Measurements from ENCODE around the gene ANKRD11. TPM values are rescaled to one million over a fixed set of nuclear protein-coding genes. Genes with fewer than 3 reads are reported as not detected.

The ANKRD11 gene
- total and polyA plus RNA-seq, 7 experiments from 2014 or later: 8.7 to 254 (median 239) TPM

- ATAC-seq: no peak
- ChIA-PET CTCF (interaction anchor here (0.5 to 0.6 kb wide), 2 partner anchors 44 to 482 kb away, joined by 3 read pairs; no protein-coding TSS in a partner anchor), POLR2A (interaction anchor here (0.6 to 0.9 kb wide), 2 partner anchors 34 to 170 kb away, joined by 3 read pairs; partner anchors contain the start of gene ANKRD11)
These were observed 170.2 kb downstream of the ANKRD11 start for GRCh38 chr16:89319886-89320781.

GRCh38 chr16:89319631-89319885 lies 170.8 kb downstream of the ANKRD11 start:
- intact Hi-C loops (cut with micrococcal nuclease): loop anchor here in 1 of 2 donors (5.0 kb wide), 3 partner anchors 43 to 553 kb away; partner anchors contain the start of genes RPL13 and TCF25
- Histone ChIP-seq H3K4me1 (ENCODE audit: control insufficient read depth in 2 of 2, insufficient read depth in 2 of 2, low read length in 2 of 2) (peaks cover 86 to 94% of the 10 kb centered on the region in 2 donors), H3K36me3 (ENCODE audit: control insufficient read depth in 2 of 3, insufficient read depth in 3 of 3, low read length in 3 of 3) (peaks cover 0 to 11% (median 0%) of the 10 kb centered on the region in 3 experiments), H3K27ac (ENCODE audit: low read depth, low read length) (no peak overlapping the region), H3K9me3 (ENCODE audit: control insufficient read depth in 2 of 3, low read length in 3 of 3) (no peaks in the 10 kb centered on the region), H3K27me3 (ENCODE audit: control insufficient read depth in 2 of 2, insufficient read depth in 2 of 2, low read length in 2 of 2) (no peaks in the 10 kb centered on the region), H3K4me3 (ENCODE audit: low read length) (no peak overlapping the region)
- ChIA-PET POLR2A (interaction anchor here (0.6 kb wide), 1 partner anchor 34 kb away, joined by 3 read pairs; no protein-coding TSS in a partner anchor), CTCF (interaction anchor here (0.6 kb wide), 1 partner anchor 482 kb away, joined by 3 read pairs; no protein-coding TSS in a partner anchor)
- ATAC-seq (no peak), DNase-seq (no peak)
- Mint-ChIP-seq H3K27me3 (no peaks in the 10 kb centered on the region), H3K27ac (peak overlapping the region in 5 of 9 donors; percentile 17 to 82 (median 50)), H3K36me3 (peaks cover 0 to 20% (median 0%) of the 10 kb centered on the region in 5 donors), H3K4me3 (peak overlapping the region in 8 of 10 donors; percentile 25 to 91 (median 43)), H3K9me3 (no peaks in the 10 kb centered on the region), H3K4me1 (peaks cover 80 to 97% (median 93%) of the 10 kb centered on the region in 7 donors)

More at GRCh38 chr16:89319886-89320781, 170.2 kb downstream of the ANKRD11 start:
- Histone ChIP-seq H3K27ac (ENCODE audit: low read depth, low read length) (no peak overlapping the region), H3K9me3 (ENCODE audit: control insufficient read depth in 2 of 3, low read length in 3 of 3) (no peaks in the 10 kb centered on the region), H3K4me1 (ENCODE audit: control insufficient read depth in 2 of 2, insufficient read depth in 2 of 2, low read length in 2 of 2) (peaks cover 81 to 94% of the 10 kb centered on the region in 2 donors), H3K36me3 (ENCODE audit: control insufficient read depth in 2 of 3, insufficient read depth in 3 of 3, low read length in 3 of 3) (peaks cover 0 to 11% (median 0%) of the 10 kb centered on the region in 3 experiments), H3K4me3 (ENCODE audit: low read length) (no peak overlapping the region), H3K27me3 (ENCODE audit: control insufficient read depth in 2 of 2, insufficient read depth in 2 of 2, low read length in 2 of 2) (no peaks in the 10 kb centered on the region)
- Mint-ChIP-seq H3K9me3 (no peaks in the 10 kb centered on the region), H3K36me3 (peaks cover 0 to 19% (median 0%) of the 10 kb centered on the region in 5 donors), H3K4me3 (peak overlapping the region in 9 of 10 donors; percentile 36 to 78 (median 48)), H3K27me3 (no peaks in the 10 kb centered on the region), H3K4me1 (peaks cover 80 to 97% (median 93%) of the 10 kb centered on the region in 7 donors), H3K27ac (peak overlapping the region in 7 of 9 donors; percentile 21 to 82 (median 54))
- intact Hi-C loops (cut with micrococcal nuclease): loop anchor here in 1 of 2 donors (5.0 kb wide), 3 partner anchors 42 to 552 kb away; partner anchors contain the start of genes RPL13 and TCF25
- DNase-seq: peak in 1 of 9 donors; percentile 59

GRCh38 chr16:89318871-89319630 lies 171.3 kb downstream of the ANKRD11 start:
- Histone ChIP-seq H3K27me3 (ENCODE audit: control insufficient read depth in 2 of 2, insufficient read depth in 2 of 2, low read length in 2 of 2) (no peaks in the 10 kb centered on the region), H3K4me1 (ENCODE audit: control insufficient read depth in 2 of 2, insufficient read depth in 2 of 2, low read length in 2 of 2) (peaks cover 87 to 94% of the 10 kb centered on the region in 2 donors), H3K4me3 (ENCODE audit: low read length) (no peak overlapping the region), H3K36me3 (ENCODE audit: control insufficient read depth in 2 of 3, insufficient read depth in 3 of 3, low read length in 3 of 3) (peaks cover 0 to 8% (median 0%) of the 10 kb centered on the region in 3 experiments), H3K9me3 (ENCODE audit: control insufficient read depth in 2 of 3, low read length in 3 of 3) (no peaks in the 10 kb centered on the region), H3K27ac (ENCODE audit: low read depth, low read length) (no peak overlapping the region)
- Mint-ChIP-seq H3K36me3 (peaks cover 0 to 25% (median 0%) of the 10 kb centered on the region in 5 donors), H3K4me3 (peak overlapping the region in 9 of 10 donors; percentile 29 to 91 (median 77)), H3K27ac (peak overlapping the region; percentile 79 to 98 (median 88)), H3K27me3 (no peaks in the 10 kb centered on the region), H3K4me1 (peaks cover 82 to 97% (median 93%) of the 10 kb centered on the region in 7 donors), H3K9me3 (no peaks in the 10 kb centered on the region)
- ChIA-PET CTCF (interaction anchor here (0.6 kb wide), 1 partner anchor 483 kb away, joined by 3 read pairs; no protein-coding TSS in a partner anchor), POLR2A (no interaction called here)
- ATAC-seq: no peak
- DNase-seq: no peak
- intact Hi-C loops (cut with micrococcal nuclease): loop anchor here in 1 of 2 donors (5.0 kb wide), 3 partner anchors 43 to 553 kb away; partner anchors contain the start of genes RPL13 and TCF25

GRCh38 chr16:89318430-89318758 lies 172.0 kb downstream of the ANKRD11 start:
- intact Hi-C loops (cut with micrococcal nuclease): loop anchor here in 1 of 2 donors (5.0 kb wide), 3 partner anchors 44 to 554 kb away; partner anchors contain the start of genes RPL13 and TCF25

GRCh38 chr16:89317729-89318429 lies 172.5 kb downstream of the ANKRD11 start:
- ATAC-seq: no peak
- H3K4me3 ChIP-seq (ENCODE audit: low read length): no peak overlapping the region
- Mint-ChIP-seq H3K4me3 (peak overlapping the region; percentile 37 to 91 (median 76)), H3K27me3 (no peaks in the 10 kb centered on the region), H3K4me1 (peaks cover 86 to 99% (median 92%) of the 10 kb centered on the region in 7 donors), H3K9me3 (no peaks in the 10 kb centered on the region), H3K27ac (peak overlapping the region; percentile 79 to 99 (median 93)), H3K36me3 (peaks cover 0 to 25% (median 0%) of the 10 kb centered on the region in 5 donors)
- H3K27me3 ChIP-seq (ENCODE audit: control insufficient read depth in 2 of 2, insufficient read depth in 2 of 2, low read length in 2 of 2): no peaks in the 10 kb centered on the region
- peaks cover 0 to 8% (median 0%) of the 10 kb centered on the region in 3 experiments for H3K36me3 ChIP-seq (ENCODE audit: control insufficient read depth in 2 of 3, insufficient read depth in 3 of 3, low read length in 3 of 3)
- H3K4me1 ChIP-seq (ENCODE audit: control insufficient read depth in 2 of 2, insufficient read depth in 2 of 2, low read length in 2 of 2): peaks cover 90 to 97% of the 10 kb centered on the region in 2 donors
- ChIA-PET POLR2A (interaction anchor here (3.0 kb wide), 1 partner anchor 244 kb away, joined by 7 read pairs; no protein-coding TSS in a partner anchor), CTCF (no interaction called here)
- no peaks in the 10 kb centered on the region for H3K9me3 ChIP-seq (ENCODE audit: control insufficient read depth in 2 of 3, low read length in 3 of 3)
- intact Hi-C loops (cut with micrococcal nuclease): loop anchor here (2.0 to 5.0 kb wide), 6 partner anchors 43 to 554 kb away; partner anchors contain the start of genes ANKRD11 (in 1 of the 2), RPL13 (in 1 of the 2) and TCF25 (in 1 of the 2)
- peak overlapping the region; percentile 72 for H3K27ac ChIP-seq (ENCODE audit: low read depth, low read length)
- no peak for DNase-seq

More at GRCh38 chr16:89318430-89318758, 172.0 kb downstream of the ANKRD11 start:
- Mint-ChIP-seq H3K27ac (peak overlapping the region; percentile 79 to 98 (median 88)), H3K9me3 (no peaks in the 10 kb centered on the region), H3K4me1 (peaks cover 83 to 97% (median 93%) of the 10 kb centered on the region in 7 donors), H3K4me3 (peak overlapping the region; percentile 29 to 91 (median 76)), H3K27me3 (no peaks in the 10 kb centered on the region), H3K36me3 (peaks cover 0 to 25% (median 0%) of the 10 kb centered on the region in 5 donors)
- Histone ChIP-seq H3K36me3 (ENCODE audit: control insufficient read depth in 2 of 3, insufficient read depth in 3 of 3, low read length in 3 of 3) (peaks cover 0 to 5% (median 0%) of the 10 kb centered on the region in 3 experiments), H3K27ac (ENCODE audit: low read depth, low read length) (peak overlapping the region; percentile 34), H3K4me1 (ENCODE audit: control insufficient read depth in 2 of 2, insufficient read depth in 2 of 2, low read length in 2 of 2) (peaks cover 88 to 95% of the 10 kb centered on the region in 2 donors), H3K27me3 (ENCODE audit: control insufficient read depth in 2 of 2, insufficient read depth in 2 of 2, low read length in 2 of 2) (no peaks in the 10 kb centered on the region), H3K4me3 (ENCODE audit: low read length) (no peak overlapping the region), H3K9me3 (ENCODE audit: control insufficient read depth in 2 of 3, low read length in 3 of 3) (no peaks in the 10 kb centered on the region)
- ATAC-seq: no peak
- DNase-seq: no peak
- ChIA-PET CTCF (no interaction called here), POLR2A (no interaction called here)

All from naive thymus-derived CD4-positive, alpha-beta T cell (primary cell).